Hepatocyte (in vitro differentiated cells): ENCODE data around the gene PREX1. TPM values are rescaled to one million over a fixed set of nuclear protein-coding genes. Genes with fewer than 3 reads are reported as not detected.

Experiments used
- DNase-seq: peaks from one replicate; pipeline ENCODE4 v3.0.0-alpha.2; 2016; ENCODE audit warnings: low spot score
- H2AFZ ChIP-seq: fragments of 200-600 bp; sonication (generic); 2 replicates; pipeline ENCODE4 v1.6.0; 2016; ENCODE audit warnings: antibody characterized with exemption, mild to moderate bottlenecking
- H3K27ac ChIP-seq: fragments of 200-600 bp; sonication (generic); 2 replicates; pipeline ENCODE4 v1.5.1; 2016; ENCODE audit warnings: mild to moderate bottlenecking
- H3K27me3 ChIP-seq: fragments of 200-600 bp; sonication (generic); 2 replicates; pipeline ENCODE4 v1.6.1; 2016
- H3K36me3 ChIP-seq: fragments of 200-600 bp; sonication (generic); replicated peaks from 2 replicates; pipeline ENCODE4 v1.5.1; 2016; ENCODE audit warnings: low read depth; ENCODE audit not compliant: insufficient read depth
- H3K4me1 ChIP-seq: fragments of 200-600 bp; sonication (generic); 2 replicates; pipeline ENCODE4 v1.5.1; 2016; ENCODE audit warnings: mild to moderate bottlenecking, moderate library complexity; ENCODE audit not compliant: insufficient read depth
- H3K4me2 ChIP-seq: fragments of 200-600 bp; sonication (generic); 2 replicates; pipeline ENCODE4 v1.6.0; 2016
- H3K4me3 ChIP-seq: fragments of 200-600 bp; sonication (generic); 2 replicates; pipeline ENCODE4 v1.5.1; 2016; ENCODE audit warnings: mild to moderate bottlenecking
- H3K79me2 ChIP-seq: fragments of 200-600 bp; sonication (generic); 2 replicates; pipeline ENCODE4 v1.6.0; 2017; ENCODE audit warnings: mild to moderate bottlenecking
- H3K9me2 ChIP-seq: fragments of 200-600 bp; sonication (generic); replicated peaks from 2 replicates; pipeline ENCODE4 v1.6.0; 2017; ENCODE audit warnings: mild to moderate bottlenecking; ENCODE audit not compliant: insufficient read depth
- H3K9me3 ChIP-seq: fragments of 200-600 bp; sonication (generic); 2 replicates; pipeline ENCODE4 v1.5.1; 2016; ENCODE audit warnings: low read depth, mild to moderate bottlenecking
- H4K20me1 ChIP-seq: fragments of 200-600 bp; sonication (generic); 2 replicates; pipeline ENCODE4 v1.6.0; 2016; ENCODE audit warnings: mild to moderate bottlenecking; ENCODE audit not compliant: insufficient read depth, poor library complexity, severe bottlenecking
- CTCF ChIP-seq: fragments of 200-600 bp; sonication (generic); IDR thresholded peaks from 2 replicates; pipeline ENCODE4 v1.5.1; 2016; ENCODE audit warnings: antibody characterized with exemption, mild to moderate bottlenecking; ENCODE audit not compliant: poor library complexity
- EZH2 ChIP-seq: fragments of 200-600 bp; sonication (generic); IDR thresholded peaks from 2 replicates; pipeline ENCODE4 v1.6.1; 2016; ENCODE audit warnings: antibody characterized with exemption, mild to moderate bottlenecking, borderline replicate concordance
- EZH2phosphoT487 ChIP-seq: fragments of 200-600 bp; sonication (generic); IDR thresholded peaks from one replicate; pipeline ENCODE4 v1.6.1; 2018; ENCODE audit warnings: antibody characterized with exemption, mild to moderate bottlenecking, low read depth, moderate library complexity; ENCODE audit not compliant: unreplicated experiment, severe bottlenecking
- WGBS: methylation state at CpG from one replicate; pipeline ENCODE4 v1.1.6; 2016; ENCODE audit warnings: low lambda C conversion rate; ENCODE audit errors: missing lambda C conversion rate; 5-methylcytosine and 5-hydroxymethylcytosine counted together
- polyA plus RNA-seq: library from polyadenylated mRNA; unstranded; fragments of >200 nt; fragmentation: Nextera tagmentation; extraction: Ambion mirVana; gene quantifications from 2 replicates; pipeline ENCODE4 v1.2.1, GENCODE V29; 2016
- total RNA-seq: library from RNA; depleted of rRNA; stranded (reverse); fragments of >200 nt; gene quantifications from 2 replicates; pipeline ENCODE4 v1.2.3, GENCODE V29; 2014

The PREX1 gene
- total and polyA plus RNA-seq, 2 experiments from 2014 or later: 1.8 to 2.9 TPM

GRCh38 chr20:48665785-48666184 is 162.0 kb downstream of the PREX1 start:
- Histone ChIP-seq H4K20me1 (no peaks in the 10 kb centered on the region), H2AFZ (no peak overlapping the region), H3K9me2 (no peaks in the 10 kb centered on the region), H3K4me1 (no peaks in the 10 kb centered on the region), H3K36me3 (no peaks in the 10 kb centered on the region), H3K9me3 (no peaks in the 10 kb centered on the region), H3K27ac (no peak overlapping the region), H3K79me2 (no peaks in the 10 kb centered on the region), H3K27me3 (no peaks in the 10 kb centered on the region), H3K4me2 (no peak overlapping the region), H3K4me3 (no peak overlapping the region)
- 88% methylated on average over 8 of the region's 8 CpGs for WGBS
- DNase-seq: no peak
- TF ChIP-seq CTCF: no peak
- no peak for TF ChIP-seq EZH2phosphoT487
- TF ChIP-seq EZH2: no peak

GRCh38 chr20:48662711-48663110 is 165.1 kb downstream of the PREX1 start:
- Histone ChIP-seq H3K27ac (no peak overlapping the region), H3K27me3 (no peaks in the 10 kb centered on the region), H3K4me2 (no peak overlapping the region), H3K9me3 (no peaks in the 10 kb centered on the region), H4K20me1 (no peaks in the 10 kb centered on the region), H2AFZ (no peak overlapping the region), H3K9me2 (no peaks in the 10 kb centered on the region), H3K79me2 (no peaks in the 10 kb centered on the region), H3K4me1 (no peaks in the 10 kb centered on the region), H3K36me3 (no peaks in the 10 kb centered on the region), H3K4me3 (no peak overlapping the region)
- DNase-seq: no peak
- 88% methylated on average over 6 of the region's 6 CpGs for WGBS
- no peak for TF ChIP-seq EZH2phosphoT487

- H3K4me2 ChIP-seq: no peak overlapping the region
- no peaks in the 10 kb centered on the region for H3K27me3 ChIP-seq
- no peak for DNase-seq
- H3K9me2 ChIP-seq: no peaks in the 10 kb centered on the region
- H3K4me1 ChIP-seq: no peaks in the 10 kb centered on the region
- 87% methylated on average over 12 of the region's 14 CpGs for WGBS
- no peak for TF ChIP-seq CTCF
- no peak for TF ChIP-seq EZH2
- no peak for TF ChIP-seq EZH2phosphoT487
- no peak overlapping the region for H3K4me3 ChIP-seq
- no peaks in the 10 kb centered on the region for H4K20me1 ChIP-seq
- no peaks in the 10 kb centered on the region for H3K9me3 ChIP-seq
- H2AFZ ChIP-seq: no peak overlapping the region
- no peaks in the 10 kb centered on the region for H3K79me2 ChIP-seq
- no peak overlapping the region for H3K27ac ChIP-seq
- no peaks in the 10 kb centered on the region for H3K36me3 ChIP-seq
Observed at GRCh38 chr20:48661575-48662455, 166.0 kb downstream of the PREX1 start.

GRCh38 chr20:48660788-48661187 is 167.0 kb downstream of the PREX1 start:
- H3K9me3 ChIP-seq: no peaks in the 10 kb centered on the region
- H4K20me1 ChIP-seq: no peaks in the 10 kb centered on the region
- 95% methylated on average over 9 of the region's 9 CpGs for WGBS
- H3K27me3 ChIP-seq: no peaks in the 10 kb centered on the region
- H3K4me1 ChIP-seq: no peaks in the 10 kb centered on the region
- no peaks in the 10 kb centered on the region for H3K79me2 ChIP-seq
- H3K36me3 ChIP-seq: no peaks in the 10 kb centered on the region
- DNase-seq: no peak
- H3K9me2 ChIP-seq: no peaks in the 10 kb centered on the region
- H2AFZ ChIP-seq: no peak overlapping the region
- no peak overlapping the region for H3K4me2 ChIP-seq
- H3K4me3 ChIP-seq: no peak overlapping the region
- H3K27ac ChIP-seq: no peak overlapping the region
- no peak for TF ChIP-seq CTCF
- no peak for TF ChIP-seq EZH2
- no peak for TF ChIP-seq EZH2phosphoT487
